ENCODE results near the gene CPSF6. TPM values are rescaled to one million over a fixed set of nuclear protein-coding genes. Genes with fewer than 3 reads are reported as not detected.

The CPSF6 gene
- polyA plus RNA-seq, 1 donor, result 137 TPM

GRCh38 chr12:69318225-69318624 is 78.9 kb downstream of the CPSF6 start:
- no peak for DNase-seq

- DNase-seq, result no peak
These were observed 82.0 kb downstream of the CPSF6 start for GRCh38 chr12:69321351-69321750.

Other genes with a start within 250 kb of the CPSF6 start
- gene LYZ, start 108.8 kb downstream of the CPSF6 start, polyA plus RNA-seq (ENCODE audit: insufficient read length), result 19.5 TPM
- gene YEATS4, start 120.2 kb downstream of the CPSF6 start, polyA plus RNA-seq (ENCODE audit: insufficient read length), result 35.6 TPM
- gene FRS2, start 230.8 kb downstream of the CPSF6 start, polyA plus RNA-seq (ENCODE audit: insufficient read length), result 46.4 TPM